LNCaP clone FGC (cell line): ENCODE data around the gene NAV1.
"Not testable (repeated sequence)": the region's sequence is repeated elsewhere in the genome, so short reads cannot be mapped to it uniquely, and the experiment has no call there.

Experiments
- DNase-seq: peaks from one replicate; pipeline ENCODE4 v3.0.0-alpha.2; 2011; ENCODE audit warnings: low read depth
- H3K4me3 ChIP-seq: 2 replicates; pipeline ENCODE4 v1.5.1; 2011; ENCODE audit warnings: mild to moderate bottlenecking, low read depth, low read length, control low read depth
- TF ChIP-seq, protein P1 (sequence below): IDR thresholded peaks from 2 replicates; pipeline ENCODE4 v1.5.1; 2012; ENCODE audit warnings: mild to moderate bottlenecking; ENCODE audit not compliant: control insufficient read depth, insufficient read depth; ENCODE audit errors: extremely low read depth

NAV1 gene, protein sequence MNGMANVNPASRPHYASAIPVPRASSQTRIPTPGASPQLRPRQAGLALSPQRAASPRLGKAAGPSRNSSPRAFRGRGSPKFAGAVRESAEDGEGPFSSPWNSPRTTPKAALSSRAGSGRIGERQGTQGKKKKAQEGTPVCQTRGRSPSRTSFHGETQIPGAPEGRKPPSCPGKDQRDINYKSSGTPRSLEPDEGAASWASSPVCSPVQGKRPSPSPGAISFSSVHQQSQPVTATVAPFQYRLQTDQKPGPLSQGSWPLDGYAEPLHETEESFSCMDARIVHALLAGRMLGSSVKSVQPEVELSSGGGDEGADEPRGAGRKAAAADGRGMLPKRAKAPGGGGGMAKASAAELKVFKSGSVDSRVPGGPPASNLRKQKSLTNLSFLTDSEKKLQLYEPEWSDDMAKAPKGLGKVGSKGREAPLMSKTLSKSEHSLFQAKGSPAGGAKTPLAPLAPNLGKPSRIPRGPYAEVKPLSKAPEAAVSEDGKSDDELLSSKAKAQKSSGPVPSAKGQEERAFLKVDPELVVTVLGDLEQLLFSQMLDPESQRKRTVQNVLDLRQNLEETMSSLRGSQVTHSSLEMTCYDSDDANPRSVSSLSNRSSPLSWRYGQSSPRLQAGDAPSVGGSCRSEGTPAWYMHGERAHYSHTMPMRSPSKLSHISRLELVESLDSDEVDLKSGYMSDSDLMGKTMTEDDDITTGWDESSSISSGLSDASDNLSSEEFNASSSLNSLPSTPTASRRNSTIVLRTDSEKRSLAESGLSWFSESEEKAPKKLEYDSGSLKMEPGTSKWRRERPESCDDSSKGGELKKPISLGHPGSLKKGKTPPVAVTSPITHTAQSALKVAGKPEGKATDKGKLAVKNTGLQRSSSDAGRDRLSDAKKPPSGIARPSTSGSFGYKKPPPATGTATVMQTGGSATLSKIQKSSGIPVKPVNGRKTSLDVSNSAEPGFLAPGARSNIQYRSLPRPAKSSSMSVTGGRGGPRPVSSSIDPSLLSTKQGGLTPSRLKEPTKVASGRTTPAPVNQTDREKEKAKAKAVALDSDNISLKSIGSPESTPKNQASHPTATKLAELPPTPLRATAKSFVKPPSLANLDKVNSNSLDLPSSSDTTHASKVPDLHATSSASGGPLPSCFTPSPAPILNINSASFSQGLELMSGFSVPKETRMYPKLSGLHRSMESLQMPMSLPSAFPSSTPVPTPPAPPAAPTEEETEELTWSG (N-terminal part only)

DNA sequence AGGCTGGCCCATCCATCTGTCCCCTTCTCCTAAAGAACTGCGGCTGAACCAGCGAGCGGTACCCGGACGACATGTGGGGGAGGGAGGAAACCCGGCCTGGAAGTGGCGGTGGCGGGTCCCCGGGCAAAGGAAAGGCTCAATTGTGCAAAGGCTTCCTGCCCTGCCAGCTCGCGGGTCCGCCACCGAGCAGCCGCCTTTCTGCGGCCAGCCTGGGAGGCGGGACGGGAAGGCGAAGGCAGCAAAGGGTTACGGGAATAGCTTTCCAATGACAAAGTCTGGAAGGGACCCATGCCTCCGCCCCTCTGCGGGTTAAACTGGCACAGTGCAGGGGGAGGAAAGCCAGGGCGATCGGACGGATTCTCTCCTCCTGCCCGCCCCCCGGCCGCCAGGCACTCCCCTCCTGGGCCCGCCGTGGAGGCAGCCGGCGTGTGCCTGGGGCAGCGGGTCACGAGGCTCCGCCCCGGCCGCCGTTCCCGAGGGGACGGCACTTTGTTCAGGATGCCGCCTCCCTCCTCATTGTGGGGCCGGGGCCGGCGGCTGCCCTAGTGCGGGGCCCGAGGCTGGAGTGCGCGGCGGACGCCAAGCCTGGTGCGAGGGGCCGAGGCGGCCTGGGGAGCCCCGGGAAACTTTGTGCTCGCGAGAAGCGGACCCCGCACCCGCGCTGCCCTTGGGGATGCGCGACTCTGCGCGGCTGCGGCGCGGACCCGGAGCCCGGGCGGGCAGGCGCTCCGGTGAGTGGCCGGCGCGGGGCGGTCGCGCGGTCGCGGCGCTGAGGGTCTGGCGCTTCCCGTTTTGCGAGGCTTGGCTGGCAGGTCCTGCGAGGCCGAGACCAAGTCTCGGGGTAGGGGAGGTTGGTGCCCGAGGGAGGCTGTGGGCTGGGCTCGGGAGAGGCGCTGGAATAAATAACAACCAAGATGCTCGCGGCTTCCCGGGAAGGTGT is at the start of gene NAV1:
TSS of gene NAV1 (plus strand) at position 516 of the 940 bp plus-strand sequence. CDS start 83,758 bp downstream, outside the sequence.
- peak within 1 kb of the TSS; percentile 52 for H3K4me3 ChIP-seq
- no peak for DNase-seq
- TF ChIP-seq, protein P1, sequence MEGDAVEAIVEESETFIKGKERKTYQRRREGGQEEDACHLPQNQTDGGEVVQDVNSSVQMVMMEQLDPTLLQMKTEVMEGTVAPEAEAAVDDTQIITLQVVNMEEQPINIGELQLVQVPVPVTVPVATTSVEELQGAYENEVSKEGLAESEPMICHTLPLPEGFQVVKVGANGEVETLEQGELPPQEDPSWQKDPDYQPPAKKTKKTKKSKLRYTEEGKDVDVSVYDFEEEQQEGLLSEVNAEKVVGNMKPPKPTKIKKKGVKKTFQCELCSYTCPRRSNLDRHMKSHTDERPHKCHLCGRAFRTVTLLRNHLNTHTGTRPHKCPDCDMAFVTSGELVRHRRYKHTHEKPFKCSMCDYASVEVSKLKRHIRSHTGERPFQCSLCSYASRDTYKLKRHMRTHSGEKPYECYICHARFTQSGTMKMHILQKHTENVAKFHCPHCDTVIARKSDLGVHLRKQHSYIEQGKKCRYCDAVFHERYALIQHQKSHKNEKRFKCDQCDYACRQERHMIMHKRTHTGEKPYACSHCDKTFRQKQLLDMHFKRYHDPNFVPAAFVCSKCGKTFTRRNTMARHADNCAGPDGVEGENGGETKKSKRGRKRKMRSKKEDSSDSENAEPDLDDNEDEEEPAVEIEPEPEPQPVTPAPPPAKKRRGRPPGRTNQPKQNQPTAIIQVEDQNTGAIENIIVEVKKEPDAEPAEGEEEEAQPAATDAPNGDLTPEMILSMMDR, result no peak

DNA sequence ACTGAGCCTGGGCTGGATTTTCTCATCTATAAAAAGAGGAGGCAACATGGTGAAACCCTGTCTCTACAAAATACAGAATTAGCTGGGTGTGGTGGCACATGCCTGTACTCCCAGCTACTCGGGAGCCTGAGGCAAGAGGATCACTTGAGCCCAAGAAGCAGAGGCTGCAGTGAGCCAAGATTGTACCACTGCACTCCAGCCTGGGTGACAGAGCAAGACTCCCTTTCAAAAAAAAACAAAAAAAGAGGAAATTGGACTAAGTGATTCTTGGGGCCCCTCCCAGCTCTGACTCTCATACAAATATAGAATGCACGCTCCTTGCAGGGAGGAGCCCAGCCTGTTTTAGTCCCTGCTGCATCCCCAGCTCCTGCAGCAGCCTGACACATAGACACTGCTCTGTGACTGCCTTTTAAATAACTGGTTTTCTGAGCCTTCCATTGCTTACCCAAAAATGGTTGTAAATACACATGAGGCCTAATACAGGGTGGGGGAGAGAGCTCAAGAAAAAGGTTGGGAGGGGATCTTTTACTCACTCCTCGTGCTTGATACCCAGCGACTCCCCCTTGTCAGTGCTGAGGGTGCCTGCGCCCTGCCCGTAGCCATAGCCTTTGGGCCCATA is 49.2 kb upstream of the NAV1 start:
- DNase-seq, result no peak
- TF ChIP-seq, protein P1, result no peak
- no peak overlapping the region for H3K4me3 ChIP-seq

DNA sequence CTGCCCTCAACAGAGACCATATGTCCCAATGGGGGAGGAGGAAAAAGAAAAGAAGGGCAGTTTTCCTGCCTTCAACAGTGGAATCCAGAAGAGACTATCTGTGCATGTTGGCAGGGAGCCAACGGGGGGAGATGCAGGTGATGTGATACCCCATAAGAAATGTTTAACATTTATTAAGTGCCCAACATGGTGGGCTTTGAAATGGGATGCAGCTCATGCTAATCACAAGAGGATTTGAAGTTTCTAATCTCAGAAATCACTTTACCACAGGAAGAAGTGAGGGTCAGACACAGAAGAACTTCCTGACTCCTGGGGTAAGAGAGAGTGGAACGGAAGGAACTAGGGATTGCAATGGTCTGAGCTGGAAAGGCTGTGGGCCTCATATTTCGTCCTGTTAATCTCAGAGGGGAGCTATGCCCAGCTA is 48.2 kb upstream of the NAV1 start:
- DNase-seq, result no peak
- H3K4me3 ChIP-seq, result no peak overlapping the region
- TF ChIP-seq, protein P1, result no peak

DNA sequence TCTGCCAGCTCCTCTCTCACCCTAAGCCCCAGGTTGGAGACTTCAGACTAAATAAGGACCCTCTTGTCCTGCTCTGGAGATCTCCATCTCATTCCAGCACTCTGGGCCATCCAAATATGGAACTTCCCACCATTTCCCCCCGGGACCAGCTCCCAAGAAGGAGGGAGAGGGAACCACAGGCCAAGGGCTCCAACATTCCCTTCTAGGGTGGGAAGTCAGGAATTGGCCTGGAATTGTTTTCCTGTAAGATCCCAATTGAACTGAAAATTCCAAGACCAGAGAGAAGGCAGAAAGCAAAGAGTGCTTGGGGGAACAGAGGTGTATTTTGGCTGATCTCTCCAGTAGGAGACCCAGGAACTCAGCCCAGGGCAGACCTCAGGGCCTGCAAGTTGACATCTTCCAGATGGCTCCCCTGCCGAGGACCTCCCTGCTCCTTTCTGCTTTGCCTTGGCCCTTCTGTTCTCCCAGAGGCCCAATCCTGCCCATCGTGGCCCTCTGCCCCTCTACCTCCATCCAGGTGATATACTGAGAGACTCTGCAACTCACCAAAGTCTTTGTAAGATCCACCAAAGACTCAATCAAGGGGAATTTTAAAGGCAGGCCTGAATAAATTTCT is 46.9 kb upstream of the NAV1 start:
- no peak overlapping the region for H3K4me3 ChIP-seq
- TF ChIP-seq, protein P1, result no peak
- DNase-seq, result no peak

DNA sequence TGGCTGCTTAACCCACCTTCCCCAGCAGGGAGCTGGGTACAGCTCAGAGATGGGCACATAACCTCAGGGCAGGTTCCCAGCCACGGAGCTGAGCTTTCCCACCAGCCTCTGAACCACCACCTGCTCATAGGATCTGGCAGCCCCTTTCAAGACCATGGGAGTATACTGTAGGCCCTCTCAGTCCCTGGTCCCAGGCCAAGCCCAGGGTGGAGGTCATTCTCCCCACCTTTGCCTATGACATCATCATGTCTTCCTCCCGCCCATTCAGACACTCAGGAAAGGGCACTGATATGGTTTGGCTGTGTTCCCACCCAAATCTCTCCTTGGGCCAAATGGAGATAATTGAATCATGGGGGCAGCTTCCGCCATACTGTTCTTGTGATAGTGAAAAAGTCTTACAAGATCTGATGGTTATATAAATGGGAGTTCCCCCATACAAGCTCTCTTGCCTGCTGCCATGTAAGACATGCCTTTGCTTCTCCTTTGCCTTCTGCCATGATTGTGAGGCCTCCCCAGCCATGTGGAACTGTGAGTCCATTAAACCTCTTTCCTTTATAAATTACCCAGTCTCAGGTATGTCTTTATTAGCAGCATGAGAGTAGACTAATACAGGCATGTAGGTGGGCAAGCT is 45.8 kb upstream of the NAV1 start:
- H3K4me3 ChIP-seq, DNase-seq: not testable (repeated sequence)
